Measurements from ENCODE around the gene TRPC4AP. TPM values are rescaled to one million over a fixed set of nuclear protein-coding genes. Genes with fewer than 3 reads are reported as not detected.
"Not testable (repeated sequence)": the region's sequence is repeated elsewhere in the genome, so short reads cannot be mapped to it uniquely, and the experiment has no call there.

The TRPC4AP gene
- total RNA-seq, 1 donor from 2014 or later, result 57.5 TPM

GRCh38 chr20:35106827-35107380 is 14.3 kb upstream of the TRPC4AP start:
- no peak for DNase-seq (ENCODE audit: low spot score)

- no peak for DNase-seq (ENCODE audit: low spot score)
Measured at GRCh38 chr20:35104685-35105295, 12.2 kb upstream of the TRPC4AP start.

DNA sequence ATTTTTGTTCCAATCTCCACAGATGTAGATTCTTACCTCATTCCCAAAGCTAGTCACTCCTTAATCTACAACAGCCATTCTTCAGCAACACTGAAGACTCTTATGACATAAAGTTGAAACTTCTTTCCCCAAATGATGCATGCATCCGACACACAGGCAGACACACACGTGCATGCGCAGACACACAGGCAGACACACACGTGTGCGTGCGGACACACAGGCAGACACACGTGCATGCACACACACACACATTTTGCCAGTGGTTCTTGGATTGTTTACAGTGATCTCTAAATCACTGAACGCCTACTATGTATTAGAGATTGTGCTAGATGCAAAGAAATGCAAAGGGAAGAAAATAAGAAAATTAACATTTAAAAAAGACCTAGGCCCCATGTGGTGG is 9.0 kb upstream of the TRPC4AP start:
- no peak for DNase-seq (ENCODE audit: low spot score)

- DNase-seq (ENCODE audit: low spot score), result no peak
Measured at GRCh38 chr20:35093267-35093884, 769 bp upstream of the TRPC4AP start.

DNA sequence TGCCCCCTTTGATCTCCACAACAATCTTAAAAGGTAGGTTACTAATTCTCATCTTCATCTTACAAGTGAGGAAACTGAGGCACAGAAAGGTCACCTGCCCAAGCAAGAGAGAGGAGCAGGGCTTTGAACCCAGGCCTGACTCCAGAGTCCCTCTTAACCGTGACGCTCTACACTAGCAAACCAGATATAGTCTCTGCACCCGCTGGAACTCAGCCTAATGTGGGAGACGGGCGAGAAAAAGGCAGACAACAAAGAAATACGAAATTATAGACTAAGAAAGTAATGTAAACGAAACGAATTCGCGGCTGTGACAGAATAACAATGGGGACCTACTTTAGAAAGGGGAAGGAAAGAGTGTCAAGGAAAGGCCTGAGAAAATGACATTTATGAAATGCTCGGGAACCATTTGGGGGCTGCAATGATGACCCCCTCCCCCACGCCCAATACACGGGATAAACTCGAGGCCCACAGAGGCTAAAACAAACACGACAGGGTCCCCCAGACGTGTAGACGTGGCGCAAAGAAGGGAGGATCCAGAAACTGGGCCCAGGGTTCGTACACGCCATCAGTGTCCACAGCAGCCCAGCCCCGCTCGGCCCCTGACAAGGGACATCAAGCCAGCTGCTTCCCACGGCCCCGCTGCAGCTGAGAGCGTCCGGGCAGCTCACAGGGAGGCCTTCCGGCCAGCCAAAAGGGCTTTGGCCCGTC is 637 bp downstream of the TRPC4AP start:
- DNase-seq (ENCODE audit: low spot score), result peak; percentile 52

- no peak for DNase-seq (ENCODE audit: low spot score)
Measured at GRCh38 chr20:35088231-35089145, 4.1 kb downstream of the TRPC4AP start.

- DNase-seq (ENCODE audit: low spot score), result no peak
Measured at GRCh38 chr20:35087791-35088190, 4.8 kb downstream of the TRPC4AP start.

GRCh38 chr20:35087355-35087754 is 5.3 kb downstream of the TRPC4AP start:
- no peak for DNase-seq (ENCODE audit: low spot score)

DNA sequence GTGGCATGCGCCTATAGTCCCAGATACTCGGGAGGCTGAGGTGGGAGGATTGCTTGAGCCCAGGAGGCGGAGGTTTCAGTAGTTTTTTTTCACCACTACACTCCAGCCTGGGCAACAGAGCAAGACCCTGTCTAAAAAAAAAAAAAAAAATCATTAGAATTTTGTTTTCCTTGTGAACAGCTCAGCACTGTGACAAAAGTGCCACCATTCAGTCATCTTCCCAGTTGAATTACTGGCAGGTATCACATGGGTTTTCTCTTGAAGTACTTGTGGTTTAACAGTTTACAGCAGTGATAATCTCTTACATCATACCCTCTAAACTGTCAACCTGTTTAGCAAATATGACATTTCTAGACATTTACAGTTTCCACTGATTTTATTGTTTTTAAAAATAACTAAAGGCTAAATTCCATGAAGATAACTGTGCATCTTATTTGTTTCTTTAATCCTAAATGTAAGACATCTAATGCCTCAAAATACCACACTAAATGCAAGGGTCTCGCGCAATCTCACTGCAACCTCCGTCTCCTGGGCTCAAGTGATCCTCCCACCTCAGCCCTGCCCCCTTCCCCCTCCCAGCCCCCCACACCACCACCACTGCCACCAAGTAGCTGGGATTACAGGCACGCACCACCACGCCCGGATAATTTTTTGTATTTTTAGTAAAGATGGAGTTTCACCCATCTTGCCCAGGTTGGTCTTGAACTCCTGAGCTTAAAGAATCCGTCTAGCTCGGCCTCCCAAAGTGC is 7.0 kb downstream of the TRPC4AP start:
- DNase-seq (ENCODE audit: low spot score), result no peak

GRCh38 chr20:35084998-35085397 is 7.6 kb downstream of the TRPC4AP start:
- no peak for DNase-seq (ENCODE audit: low spot score)

GRCh38 chr20:35080348-35080642 is 12.3 kb downstream of the TRPC4AP start:
- not testable (repeated sequence) for DNase-seq (ENCODE audit: low spot score)

DNA sequence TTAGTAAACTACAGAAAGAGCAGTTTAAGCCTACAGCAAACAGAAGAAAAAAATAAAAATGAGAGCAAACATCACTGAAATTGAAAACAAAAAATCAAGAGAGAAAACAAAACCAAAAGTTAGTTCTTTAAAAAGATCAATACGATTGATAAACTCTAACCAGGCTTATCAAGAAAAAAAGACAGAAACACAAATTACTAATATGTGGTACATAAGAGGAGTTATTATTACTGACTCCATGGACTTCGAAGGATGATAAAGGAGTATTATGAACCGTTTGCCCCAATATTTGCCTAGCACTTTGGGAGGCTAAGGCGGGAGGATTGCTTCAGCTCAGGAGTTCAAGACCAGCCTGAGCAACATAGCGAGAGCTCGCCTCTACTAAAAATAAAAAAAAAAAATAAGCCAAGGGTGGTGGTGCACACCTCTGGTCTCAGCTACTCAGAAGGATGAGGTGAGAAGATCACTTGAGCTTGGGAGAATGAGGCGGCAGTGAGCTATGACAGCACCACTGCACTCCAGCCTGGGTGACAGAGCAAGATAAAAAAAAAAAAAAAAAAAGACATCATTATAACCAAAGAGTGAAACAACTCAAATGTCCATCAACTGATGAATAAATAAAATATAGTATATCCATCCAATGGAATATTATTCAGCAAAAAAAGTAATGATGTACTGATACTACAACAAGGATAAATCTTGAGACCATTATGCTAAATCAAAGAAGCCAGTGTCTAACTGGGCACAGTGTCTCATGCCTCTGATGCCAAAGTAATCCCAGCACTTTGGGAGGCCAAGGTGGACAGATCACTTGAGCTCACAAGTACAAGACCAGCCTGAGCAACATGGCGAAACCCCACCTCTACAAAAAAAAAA is 12.9 kb downstream of the TRPC4AP start:
- DNase-seq (ENCODE audit: low spot score), result no peak

DNA sequence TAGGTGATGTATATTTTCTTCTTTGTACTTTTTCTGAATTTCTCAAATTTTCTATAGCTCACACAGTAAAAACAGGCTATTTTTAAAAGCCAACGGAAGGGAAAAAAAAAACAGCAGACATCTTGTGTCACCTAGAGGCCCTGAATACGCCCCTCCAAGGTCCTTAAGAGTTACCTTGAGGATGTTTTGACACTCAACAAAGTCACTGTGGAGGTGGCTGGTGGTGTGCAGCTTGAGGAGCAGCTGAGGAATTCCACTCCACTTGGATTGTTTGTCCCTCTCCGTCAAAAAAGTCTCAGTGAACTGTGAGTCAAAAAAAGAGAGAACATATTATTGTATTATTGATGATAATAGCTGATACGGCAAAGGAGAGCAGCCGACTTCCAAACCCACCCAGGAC is 14.7 kb downstream of the TRPC4AP start:
- no peak for DNase-seq (ENCODE audit: low spot score)

- no peak for DNase-seq (ENCODE audit: low spot score)
Measured at GRCh38 chr20:35077341-35077740, 15.3 kb downstream of the TRPC4AP start.

GRCh38 chr20:35071436-35072153 is 21.0 kb downstream of the TRPC4AP start:
- not testable (repeated sequence) for DNase-seq (ENCODE audit: low spot score)

DNA sequence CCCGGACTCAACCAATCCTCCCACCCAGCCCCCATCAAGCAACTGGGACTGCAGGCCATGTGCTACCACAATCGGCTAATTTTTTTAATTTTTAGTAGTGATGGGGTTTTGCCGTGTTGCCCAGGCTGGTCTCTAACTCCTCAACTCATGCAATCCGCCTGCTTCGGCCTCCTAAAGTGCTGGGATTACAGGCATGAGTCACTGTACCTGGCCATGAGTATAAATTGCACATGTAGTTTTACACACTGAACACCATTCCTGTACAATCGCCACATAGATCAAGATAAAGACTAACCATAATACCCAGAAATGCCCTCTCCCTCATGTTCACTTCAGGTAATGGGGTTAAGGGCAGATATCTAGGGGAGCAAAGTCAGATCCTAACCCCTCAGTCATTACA is 26.4 kb downstream of the TRPC4AP start:
- DNase-seq (ENCODE audit: low spot score), result no peak

- DNase-seq (ENCODE audit: low spot score), result no peak
Measured at GRCh38 chr20:35065181-35065580, 27.4 kb downstream of the TRPC4AP start.

GRCh38 chr20:35063168-35063567 is 29.4 kb downstream of the TRPC4AP start:
- no peak for DNase-seq (ENCODE audit: low spot score)

DNA sequence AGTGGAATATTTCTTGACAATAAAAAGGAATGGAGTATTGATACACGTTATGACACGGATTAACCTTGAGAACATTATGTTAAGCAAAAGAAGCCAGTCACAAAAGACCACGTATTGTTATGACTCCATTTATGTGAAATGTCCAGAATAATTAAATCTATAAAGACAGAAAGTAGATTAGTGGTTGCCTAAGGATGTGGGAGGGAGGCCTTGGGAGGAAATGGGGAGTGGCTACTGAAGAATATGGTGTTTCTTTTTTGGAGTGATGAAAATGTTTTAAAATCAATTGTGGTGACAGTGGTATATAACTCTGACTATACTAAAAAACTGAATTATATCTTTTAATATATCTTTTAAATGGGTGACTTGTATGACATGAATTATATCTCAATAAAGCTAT is 30.1 kb downstream of the TRPC4AP start:
- no peak for DNase-seq (ENCODE audit: low spot score)

DNA sequence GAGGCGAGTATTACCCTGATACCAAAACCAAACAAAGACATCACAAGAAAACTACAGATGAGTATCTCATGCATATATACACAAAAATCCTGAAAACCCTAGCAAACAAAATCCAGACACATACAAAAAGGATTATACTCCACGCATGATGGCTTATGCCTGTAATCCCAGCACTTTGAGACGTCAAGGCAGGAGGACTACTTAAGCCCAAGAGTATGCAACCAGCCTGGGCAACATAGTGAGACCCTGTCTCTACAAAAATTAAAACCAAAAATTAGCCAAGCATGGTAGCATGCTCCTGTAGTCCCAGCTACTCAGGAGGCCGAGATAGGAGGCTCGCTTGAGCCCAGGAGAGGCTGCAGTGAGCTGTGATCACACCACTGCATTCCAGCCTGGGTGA is 32.4 kb downstream of the TRPC4AP start:
- DNase-seq (ENCODE audit: low spot score), result no peak

Data from ureter (tissue), 1 donor.